Mesodermal cell (in vitro differentiated cells): Measurements from ENCODE around the gene ATXN2.

ENCODE experiments used
- H3K27ac ChIP-seq: 2 replicates; pipeline ENCODE4 v1.7.0; 2013; ENCODE audit warnings: mild to moderate bottlenecking, low read depth, low read length, moderate library complexity; ENCODE audit not compliant: severe bottlenecking
- H3K36me3 ChIP-seq: 2 replicates; pipeline ENCODE4 v1.7.1; 2013; ENCODE audit warnings: mild to moderate bottlenecking, low read length, moderate library complexity; ENCODE audit not compliant: control insufficient read depth, insufficient read depth
- H3K4me1 ChIP-seq: one replicate; pipeline ENCODE4 v1.7.1; 2013; ENCODE audit warnings: mild to moderate bottlenecking, low read length; ENCODE audit not compliant: insufficient read depth, control insufficient read depth, poor library complexity, severe bottlenecking
- H3K4me3 ChIP-seq: 2 replicates; pipeline ENCODE4 v1.7.0; 2013; ENCODE audit warnings: low read length, control low read depth, mild to moderate bottlenecking; ENCODE audit not compliant: insufficient read depth, poor library complexity, severe bottlenecking; ENCODE audit errors: extremely low read depth
- H3K9me3 ChIP-seq: 2 replicates; pipeline ENCODE4 v1.7.1; 2013; ENCODE audit warnings: mild to moderate bottlenecking, low read length, moderate library complexity; ENCODE audit not compliant: control insufficient read depth
- WGBS, 2 experiments: methylation state at CpG; one replicate each; pipeline ENCODE4 v1.1.5; 2013; ENCODE audit warnings: missing lambda C conversion rate in 2 of 2; ENCODE audit not compliant: insufficient coverage in 2 of 2; 5-methylcytosine and 5-hydroxymethylcytosine counted together

Gene ATXN2

GRCh38 chr12:111443586-111443985, 155.5 kb downstream of the ATXN2 start:
- Histone ChIP-seq H3K4me3 (no peak overlapping the region), H3K27ac (peak overlapping the region; percentile 18), H3K4me1 (peaks cover 33% of the 10 kb centered on the region), H3K36me3 (peaks cover 74% of the 10 kb centered on the region), H3K9me3 (no peaks in the 10 kb centered on the region)
- WGBS, 2 experiments = 89 to 95% methylated on average over 4 to 7 of the region's 7 CpGs

GRCh38 chr12:111443086-111443485, 156.0 kb downstream of the ATXN2 start:
- no peaks in the 10 kb centered on the region for H3K9me3 ChIP-seq
- H3K4me3 ChIP-seq = no peak overlapping the region
- peaks cover 69% of the 10 kb centered on the region for H3K36me3 ChIP-seq
- H3K4me1 ChIP-seq = peaks cover 38% of the 10 kb centered on the region
- WGBS, 2 experiments = 93 to 96% methylated on average over 6 to 7 of the region's 7 CpGs
- peak overlapping the region; percentile 18 for H3K27ac ChIP-seq

- Histone ChIP-seq H3K4me1 (peaks cover 44% of the 10 kb centered on the region), H3K4me3 (no peak overlapping the region), H3K27ac (peak overlapping the region; percentile 18), H3K9me3 (no peaks in the 10 kb centered on the region), H3K36me3 (peaks cover 63% of the 10 kb centered on the region)
- WGBS, 2 experiments = 94 to 97% methylated on average over 7 to 9 of the region's 10 CpGs
These were observed 156.6 kb downstream of the ATXN2 start for GRCh38 chr12:111442301-111443045.

DNA sequence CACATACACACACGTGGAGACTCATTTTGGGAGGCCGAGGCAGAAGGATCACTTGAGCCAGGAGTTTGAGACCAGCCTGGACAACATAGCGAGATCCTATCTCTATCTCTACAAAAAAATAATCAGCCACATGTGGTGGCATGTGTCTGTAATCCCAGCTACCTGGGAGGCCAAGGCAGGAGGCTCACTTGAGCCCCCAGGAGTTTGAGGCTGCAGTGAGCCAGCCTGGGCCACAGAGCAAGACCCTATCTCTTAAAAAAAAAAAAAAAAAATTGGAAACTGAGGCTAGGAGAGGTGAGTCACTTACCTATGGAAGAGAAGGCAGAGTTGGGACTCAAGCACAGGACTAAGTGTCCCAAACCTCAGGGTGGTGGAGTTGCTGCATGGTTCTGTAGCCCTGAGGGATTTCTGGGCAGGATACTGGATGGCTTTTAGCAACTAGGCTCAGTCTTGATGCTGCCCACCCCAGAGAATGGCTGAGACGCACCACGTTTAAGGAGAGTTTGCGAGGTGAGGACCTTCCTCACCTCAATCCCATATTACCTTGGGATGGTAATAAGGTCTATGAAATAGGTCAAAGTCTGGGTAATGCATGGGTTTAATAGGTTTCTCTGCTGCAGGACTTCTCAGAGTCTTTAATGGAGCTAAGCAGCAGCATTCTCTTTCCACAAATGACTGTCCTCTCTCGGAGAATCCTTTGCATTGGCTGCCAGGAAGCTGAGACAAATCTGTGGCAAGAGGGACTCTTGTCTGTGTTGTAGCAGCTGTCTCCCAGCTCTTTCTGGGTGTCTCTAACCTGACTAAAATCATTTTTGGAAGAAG, 157.8 kb downstream of the ATXN2 start:
- Histone ChIP-seq H3K4me1 (peaks cover 44% of the 10 kb centered on the region), H3K4me3 (no peak overlapping the region), H3K36me3 (peaks cover 53% of the 10 kb centered on the region), H3K27ac (no peak overlapping the region), H3K9me3 (no peaks in the 10 kb centered on the region)
- 78 to 99% methylated on average over 1 to 7 of the region's 7 CpGs for WGBS, 2 experiments

DNA sequence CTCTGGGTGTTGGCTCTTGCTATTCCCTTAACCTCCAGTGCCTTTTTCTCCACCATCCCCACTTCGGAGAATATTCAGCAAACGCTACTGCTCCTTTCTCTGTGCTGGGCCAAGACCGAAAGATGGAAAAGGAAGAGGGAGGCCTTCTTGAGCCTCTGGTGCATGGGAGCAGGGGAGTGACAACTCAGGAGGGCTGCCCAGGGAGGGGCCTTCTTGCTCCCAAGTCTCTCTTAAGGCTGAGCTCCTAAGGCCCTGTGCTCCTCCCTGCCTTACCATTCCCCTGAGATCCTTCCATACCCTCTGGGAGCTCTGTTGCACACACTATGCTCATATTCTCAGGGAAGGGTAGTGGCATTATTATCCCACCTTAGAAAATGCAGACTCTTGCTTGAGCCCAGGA, 158.5 kb downstream of the ATXN2 start:
- Histone ChIP-seq H3K9me3 (no peaks in the 10 kb centered on the region), H3K36me3 (peaks cover 47% of the 10 kb centered on the region)
- WGBS, 2 experiments = 88% methylated on average over 3 of the region's 3 CpGs; no CpG with 5 or more reads in 1 of the 2 experiments

DNA sequence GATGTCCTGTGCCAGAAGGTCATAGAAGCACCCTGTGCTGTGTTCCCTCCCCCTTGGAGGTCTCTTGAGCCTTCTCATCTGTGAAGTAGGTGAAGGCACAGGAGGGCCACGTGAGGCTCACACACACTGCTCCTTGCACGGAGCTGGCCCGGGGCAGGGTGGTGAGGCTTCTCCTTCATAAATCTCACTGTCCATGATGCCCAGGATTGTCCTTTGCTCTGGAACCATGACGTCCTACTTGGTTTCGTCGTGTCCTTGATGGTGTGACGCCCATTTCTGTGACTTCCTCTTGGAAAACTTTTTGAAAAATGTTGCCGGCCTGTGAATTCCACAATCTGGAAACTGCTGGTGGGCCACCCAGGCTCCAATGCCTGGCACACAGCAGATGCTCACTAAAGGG, 159.0 kb downstream of the ATXN2 start:
- Histone ChIP-seq H3K4me3 (no peak overlapping the region), H3K4me1 (peaks cover 37% of the 10 kb centered on the region), H3K9me3 (no peaks in the 10 kb centered on the region), H3K36me3 (peaks cover 45% of the 10 kb centered on the region), H3K27ac (no peak overlapping the region)
- WGBS, 2 experiments = 91 to 98% methylated on average over 8 of the region's 8 CpGs

More for the DNA sequence above, 158.5 kb downstream of the ATXN2 start:
- H3K4me1 ChIP-seq = peaks cover 41% of the 10 kb centered on the region
- H3K4me3 ChIP-seq = no peak overlapping the region
- H3K27ac ChIP-seq = no peak overlapping the region

GRCh38 chr12:111439657-111440151, 159.4 kb downstream of the ATXN2 start:
- WGBS, 2 experiments = 93 to 100% methylated on average over 1 to 4 of the region's 5 CpGs
- Histone ChIP-seq H3K36me3 (peaks cover 42% of the 10 kb centered on the region), H3K4me3 (no peak overlapping the region), H3K27ac (peak overlapping the region; percentile 5), H3K4me1 (peaks cover 32% of the 10 kb centered on the region), H3K9me3 (no peaks in the 10 kb centered on the region)

GRCh38 chr12:111438481-111438880, 160.6 kb downstream of the ATXN2 start:
- H3K4me1 ChIP-seq = peaks cover 32% of the 10 kb centered on the region
- H3K27ac ChIP-seq = peak overlapping the region; percentile 49
- H3K9me3 ChIP-seq = no peaks in the 10 kb centered on the region
- H3K4me3 ChIP-seq = no peak overlapping the region
- 75 to 78% methylated on average over 8 to 9 of the region's 9 CpGs for WGBS, 2 experiments
- peaks cover 35% of the 10 kb centered on the region for H3K36me3 ChIP-seq

DNA sequence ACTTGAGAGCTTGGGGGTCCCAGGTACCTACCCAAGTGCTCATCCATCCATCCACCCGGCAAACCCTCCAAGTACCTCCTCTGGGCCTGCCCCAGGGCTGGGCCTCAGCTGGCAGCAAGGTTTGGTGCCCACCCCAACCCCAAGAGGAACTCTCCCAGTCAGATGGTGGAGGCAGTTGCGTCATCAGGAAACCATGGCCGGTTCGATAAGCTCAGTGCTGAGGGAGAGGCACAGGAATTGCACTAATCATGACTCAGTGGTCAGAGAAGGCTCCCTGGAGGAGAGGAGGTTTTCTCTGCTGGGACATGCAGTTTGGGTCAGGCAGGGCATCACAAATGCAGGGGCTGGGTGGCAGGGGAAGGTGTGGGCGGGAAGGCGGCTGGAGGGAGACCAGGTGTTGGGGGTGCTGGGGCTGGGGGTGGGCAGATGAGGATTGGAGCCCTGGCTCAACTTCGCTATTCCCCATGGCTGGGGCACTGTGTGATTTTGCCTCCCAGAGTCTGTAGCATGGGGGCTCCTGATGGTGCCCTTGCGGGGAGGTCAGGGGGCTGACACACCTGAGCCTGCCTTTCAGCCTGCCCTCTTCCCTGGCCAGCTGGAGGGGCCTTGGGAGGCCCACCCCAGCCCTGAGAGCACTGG, 161.2 kb downstream of the ATXN2 start:
- H3K36me3 ChIP-seq = peaks cover 33% of the 10 kb centered on the region
- no peaks in the 10 kb centered on the region for H3K9me3 ChIP-seq
- peak overlapping the region; percentile 49 for H3K27ac ChIP-seq
- peaks cover 32% of the 10 kb centered on the region for H3K4me1 ChIP-seq
- WGBS, 2 experiments = 89 to 93% methylated on average over 6 to 8 of the region's 8 CpGs
- H3K4me3 ChIP-seq = no peak overlapping the region

GRCh38 chr12:111436811-111437210, 162.3 kb downstream of the ATXN2 start:
- H3K9me3 ChIP-seq = no peaks in the 10 kb centered on the region
- no peak overlapping the region for H3K27ac ChIP-seq
- H3K36me3 ChIP-seq = peaks cover 27% of the 10 kb centered on the region
- 86% methylated on average over 1 of the region's 4 CpGs; no CpG with 5 or more reads in 1 of the 2 experiments for WGBS, 2 experiments
- H3K4me1 ChIP-seq = peaks cover 28% of the 10 kb centered on the region
- H3K4me3 ChIP-seq = no peak overlapping the region
